ENCODE measurements around the gene GSTM4. TPM values are rescaled to one million over a fixed set of nuclear protein-coding genes. Genes with fewer than 3 reads are reported as not detected.

GSTM4 gene
- total RNA-seq, 1 experiment from 2014 or later, result 13.6 TPM

GRCh38 chr1:109617291-109617801 is 38.6 kb upstream of the GSTM4 start:
- TF ChIP-seq CTCF (IDR thresholded peaks at IDR 0.05; ENCODE audit: unreplicated experiment), result no peak
- BruUV-seq (replicated peaks), result no TSS peak
- Mint-ChIP-seq H3K27ac (ENCODE audit: unreplicated experiment) (no peak overlapping the region), H3K27me3 (ENCODE audit: unreplicated experiment) (no peaks in the 10 kb centered on the region), H3K4me1 (ENCODE audit: low read depth, unreplicated experiment) (peaks cover 35% of the 10 kb centered on the region), H3K36me3 (ENCODE audit: insufficient read depth, unreplicated experiment) (peaks cover 30% of the 10 kb centered on the region), H3K9me3 (ENCODE audit: low read depth, unreplicated experiment) (no peaks in the 10 kb centered on the region), H3K4me3 (ENCODE audit: low read depth, unreplicated experiment) (no peak overlapping the region)
- CTCF ChIA-PET, result interaction anchor here (1.0 to 1.2 kb wide), 3 partner anchors 21 to 71 kb away, joined by 3 to 9 read pairs (median 4); partner anchors contain the start of gene GNAI3
- peak; percentile 14 for DNase-seq
- intact Hi-C loops (cut with micrococcal nuclease; ENCODE audit: unreplicated experiment), result loop anchor here (5.0 kb wide), 1 partner anchor 70 kb away; the partner anchor contains the start of gene GNAI3

- no peak for TF ChIP-seq CTCF (IDR thresholded peaks at IDR 0.05; ENCODE audit: unreplicated experiment)
- Mint-ChIP-seq H3K36me3 (ENCODE audit: insufficient read depth, unreplicated experiment) (peaks cover 36% of the 10 kb centered on the region), H3K4me1 (ENCODE audit: low read depth, unreplicated experiment) (peaks cover 35% of the 10 kb centered on the region), H3K27ac (ENCODE audit: unreplicated experiment) (peak overlapping the region; percentile 94), H3K4me3 (ENCODE audit: low read depth, unreplicated experiment) (peak overlapping the region; percentile 93), H3K9me3 (ENCODE audit: low read depth, unreplicated experiment) (no peaks in the 10 kb centered on the region), H3K27me3 (ENCODE audit: unreplicated experiment) (no peaks in the 10 kb centered on the region)
- CTCF ChIA-PET, result interaction anchor here (0.7 to 1.5 kb wide), 2 partner anchors 16 to 21 kb away, joined by 3 to 6 read pairs; no protein-coding TSS in a partner anchor
- no peak for DNase-seq
- TSS peak; percentile 52 for BruUV-seq (replicated peaks)
- intact Hi-C loops (cut with micrococcal nuclease; ENCODE audit: unreplicated experiment), result loop anchor here (5.0 kb wide), 1 partner anchor 72 kb away; the partner anchor contains the start of gene GNAI3
These were observed 37.0 kb upstream of the GSTM4 start for GRCh38 chr1:109618661-109619575.

- no peak for TF ChIP-seq CTCF (IDR thresholded peaks at IDR 0.05; ENCODE audit: unreplicated experiment)
- CTCF ChIA-PET, result interaction anchor here (0.6 to 1.5 kb wide), 5 partner anchors 10 to 1844 kb away, joined by 3 to 8 read pairs (median 4); no protein-coding TSS in a partner anchor
- H3K27ac Mint-ChIP-seq (ENCODE audit: unreplicated experiment), result peak within 1 kb of the TSS; percentile 94
- BruUV-seq (replicated peaks), result TSS peak; percentile 69
- H3K4me3 Mint-ChIP-seq (ENCODE audit: low read depth, unreplicated experiment), result peak within 1 kb of the TSS; percentile 93
- DNase-seq, result peak; percentile 78
- H3K36me3 Mint-ChIP-seq (ENCODE audit: insufficient read depth, unreplicated experiment), result peaks cover 36% of the 10 kb centered on the region
- intact Hi-C loops (cut with micrococcal nuclease; ENCODE audit: unreplicated experiment), result loop anchor here (5.0 kb wide), 1 partner anchor 72 kb away; the partner anchor contains the start of gene GNAI3
- no peaks in the 10 kb centered on the region for H3K27me3 Mint-ChIP-seq (ENCODE audit: unreplicated experiment)
- no peaks in the 10 kb centered on the region for H3K9me3 Mint-ChIP-seq (ENCODE audit: low read depth, unreplicated experiment)
- H3K4me1 Mint-ChIP-seq (ENCODE audit: low read depth, unreplicated experiment), result peaks cover 35% of the 10 kb centered on the region
These were observed 36.1 kb upstream of the GSTM4 start, which contains the start of the genes AMPD2 and GNAT2 for GRCh38 chr1:109619576-109620400. TSS of gene AMPD2 (plus strand) at chr1:109619837. CDS start at chr1:109621176, 1,339 bp downstream. TSS of gene GNAT2 (minus strand) at chr1:109619616. CDS start at chr1:109612870, 6,746 bp downstream.

- Mint-ChIP-seq H3K4me3 (ENCODE audit: low read depth, unreplicated experiment) (peak overlapping the region; percentile 93), H3K4me1 (ENCODE audit: low read depth, unreplicated experiment) (peaks cover 35% of the 10 kb centered on the region), H3K9me3 (ENCODE audit: low read depth, unreplicated experiment) (no peaks in the 10 kb centered on the region), H3K27ac (ENCODE audit: unreplicated experiment) (peak overlapping the region; percentile 94), H3K36me3 (ENCODE audit: insufficient read depth, unreplicated experiment) (peaks cover 38% of the 10 kb centered on the region), H3K27me3 (ENCODE audit: unreplicated experiment) (no peaks in the 10 kb centered on the region)
- peak; percentile 21 for DNase-seq
- intact Hi-C loops (cut with micrococcal nuclease; ENCODE audit: unreplicated experiment), result no loop called here
- no TSS peak for BruUV-seq (replicated peaks)
- TF ChIP-seq CTCF (IDR thresholded peaks at IDR 0.05; ENCODE audit: unreplicated experiment), result no peak
- CTCF ChIA-PET, result interaction anchor here (0.6 to 1.5 kb wide), 4 partner anchors 10 to 87 kb away, joined by 3 to 8 read pairs (median 5); no protein-coding TSS in a partner anchor
These were observed 35.5 kb upstream of the GSTM4 start for GRCh38 chr1:109620401-109620791.

Data from Calu3 (cell line).